ENCODE results near the gene LRRC56. TPM values are rescaled to one million over a fixed set of nuclear protein-coding genes. Genes with fewer than 3 reads are reported as not detected.

LRRC56 gene
- 0.49 and 0.75 TPM in 2 replicates for total RNA-seq

GRCh38 chr11:536841-537621 is at the start of gene LRRC56:
LRRC56 (plus strand) TSS chr11:537527; CDS start chr11:540685, 3,158 bp downstream.

DNA sequence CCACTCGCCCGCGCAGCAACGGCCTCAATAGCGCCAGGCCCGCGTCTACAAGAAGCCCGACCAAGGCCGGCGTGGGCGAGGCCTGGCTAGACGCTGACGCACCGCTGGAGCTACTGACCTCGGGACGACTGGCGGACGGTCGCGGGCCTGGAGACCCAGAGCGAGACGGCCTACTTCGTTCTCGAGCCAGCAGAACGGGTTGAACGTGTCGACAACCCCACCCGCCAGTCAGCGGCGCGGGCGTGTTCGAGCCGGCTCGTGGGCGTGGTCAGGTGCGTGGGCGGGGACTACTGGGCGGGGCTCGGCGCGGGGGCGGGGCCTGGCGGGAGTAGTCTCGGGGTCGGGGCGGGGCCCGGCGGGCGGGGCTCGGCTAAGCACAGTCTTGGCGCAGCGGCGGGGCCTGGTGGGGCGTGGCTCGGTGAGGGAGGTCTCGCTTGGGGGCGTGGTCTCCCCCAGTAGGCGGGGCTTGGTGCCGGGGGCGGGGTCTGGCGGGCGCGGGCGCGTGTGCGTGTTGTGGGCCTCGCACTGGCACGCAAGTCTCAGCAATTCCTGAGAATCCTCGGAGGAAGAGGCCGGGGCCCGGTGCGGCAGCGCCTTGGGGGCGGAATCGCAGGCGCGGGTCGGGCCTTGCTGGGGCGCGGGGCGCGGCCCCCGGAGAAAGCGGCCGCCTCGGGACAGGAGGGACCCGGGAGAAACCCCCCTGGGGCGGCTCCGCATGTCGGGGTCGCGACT is 30.2 kb upstream of the LRRC56 start, which contains the start of gene RNH1:
Gene RNH1, minus strand, starts transcription at position 248 of the 732 bp plus-strand sequence. CDS start 5,080 bp downstream, outside the sequence.

GRCh38 chr11:535519-536454 is 1.5 kb upstream of the LRRC56 start, which contains the start of gene HRAS:
HRAS (minus strand) TSS chr11:535576.

GRCh38 chr11:560305-561147 is 23.2 kb downstream of the LRRC56 start, which contains the start of the genes LMNTD2 and RASSF7:
LMNTD2 (minus strand) TSS chr11:560738; CDS start chr11:560716, 22 bp downstream.
RASSF7 (plus strand) TSS chr11:560970; CDS start chr11:561769, 799 bp downstream.

GRCh38 chr11:575996-576768 is 38.9 kb downstream of the LRRC56 start, which contains the start of gene PHRF1:
PHRF1 (plus strand) TSS chr11:576470; CDS start chr11:581513, 5,043 bp downstream.

Other genes with a start within 250 kb of the LRRC56 start
- gene PGGHG, start 248.4 kb upstream of the LRRC56 start, total RNA-seq: 7.7 and 11.5 TPM in 2 replicates
- not detected in 2 replicates for gene IFITM5, start 238.0 kb upstream of the LRRC56 start, total RNA-seq
- 427 and 562 TPM in 2 replicates for gene IFITM2, start 229.7 kb upstream of the LRRC56 start, total RNA-seq
- gene IFITM1, start 223.5 kb upstream of the LRRC56 start, total RNA-seq: 393 and 397 TPM in 2 replicates
- 564 and 629 TPM in 2 replicates for gene IFITM3, start 216.7 kb upstream of the LRRC56 start, total RNA-seq
- gene B4GALNT4, start 168.0 kb upstream of the LRRC56 start, total RNA-seq: 5.1 and 8.8 TPM in 2 replicates
- gene PKP3, start 143.3 kb upstream of the LRRC56 start, total RNA-seq: 0.68 and 3.5 TPM in 2 replicates
- 28.3 and 39.8 TPM in 2 replicates for gene SIGIRR, start 122.5 kb upstream of the LRRC56 start, total RNA-seq
- not detected in 2 replicates for gene ANO9, start 95.5 kb upstream of the LRRC56 start, total RNA-seq
- 31.2 and 50.2 TPM in 2 replicates for gene PTDSS2, start 87.2 kb upstream of the LRRC56 start, total RNA-seq
- gene RNH1, start 30.3 kb upstream of the LRRC56 start, total RNA-seq: 338 and 400 TPM in 2 replicates
- gene HRAS, start 2.0 kb upstream of the LRRC56 start, total RNA-seq: 20.8 and 27.0 TPM in 2 replicates
- 0.44 and 1.7 TPM in 2 replicates for gene LMNTD2, start 23.2 kb downstream of the LRRC56 start, total RNA-seq
- gene RASSF7, start 23.4 kb downstream of the LRRC56 start, total RNA-seq: 1.8 and 5.1 TPM in 2 replicates
- gene PHRF1, start 38.9 kb downstream of the LRRC56 start, total RNA-seq: 18.3 and 22.4 TPM in 2 replicates
- gene IRF7, start 78.4 kb downstream of the LRRC56 start, total RNA-seq: 11.3 and 14.7 TPM in 2 replicates
- not detected in 2 replicates for gene CDHR5, start 87.4 kb downstream of the LRRC56 start, total RNA-seq
- gene SCT, start 89.7 kb downstream of the LRRC56 start, total RNA-seq: not detected in 2 replicates
- not detected in 2 replicates for gene DRD4, start 99.7 kb downstream of the LRRC56 start, total RNA-seq
- 20.6 and 23.9 TPM in 2 replicates for gene DEAF1, start 157.7 kb downstream of the LRRC56 start, total RNA-seq
- gene TMEM80, start 158.3 kb downstream of the LRRC56 start, total RNA-seq: 20.3 and 34.6 TPM in 2 replicates
- gene EPS8L2, start 168.7 kb downstream of the LRRC56 start, total RNA-seq: 11.7 and 15.0 TPM in 2 replicates
- 184 and 216 TPM in 2 replicates for gene TALDO1, start 209.9 kb downstream of the LRRC56 start, total RNA-seq
- gene GATD1, start 240.0 kb downstream of the LRRC56 start, total RNA-seq: 15.9 and 16.6 TPM in 2 replicates